Vagina (tissue), 2 donors: Measurements from ENCODE around the gene GMPPB. TPM values are rescaled to one million over a fixed set of nuclear protein-coding genes. Genes with fewer than 3 reads are reported as not detected.

Experiments
- DNase-seq, 2 donors: peaks; one replicate each; pipeline ENCODE4 v3.0.0-alpha.2; 2017; ENCODE audit errors: extremely low spot score in 2 of 2
- H3K27ac ChIP-seq: fragments of 200-600 bp; sonication (generic); one replicate; pipeline ENCODE4 v1.5.1; 2019
- H3K27me3 ChIP-seq: fragments of 200-600 bp; sonication (generic); one replicate; pipeline ENCODE4 v1.5.1; 2019
- H3K36me3 ChIP-seq, 2 donors: fragments of 200-600 bp; sonication (generic); one replicate each; pipeline ENCODE4 v1.5.1; 2017 to 2019
- H3K4me1 ChIP-seq: fragments of 200-600 bp; sonication (generic); one replicate; pipeline ENCODE4 v1.5.1; 2019
- H3K4me3 ChIP-seq, 2 donors: fragments of 200-600 bp; sonication (generic); 1 replicate in 1 of 2; 2 replicates in 1 of 2; pipeline ENCODE4 v1.5.1; 2016 to 2019
- H3K9me3 ChIP-seq: fragments of 200-600 bp; sonication (generic); one replicate; pipeline ENCODE4 v1.5.1; 2019
- POLR2A ChIP-seq, 2 donors: fragments of 450-650 bp; IDR thresholded peaks; one replicate each; pipeline ENCODE4 v1.6.1; 2017; ENCODE audit warnings: antibody characterized with exemption in 2 of 2, mild to moderate bottlenecking in 2 of 2, moderate library complexity in 2 of 2
- POLR2AphosphoS5 ChIP-seq, 2 donors: sonication (generic); formaldehyde crosslinking; IDR thresholded peaks; one replicate each; pipeline ENCODE4 v1.9.0; 2017; ENCODE audit warnings: antibody characterized with exemption in 2 of 2, mild to moderate bottlenecking in 2 of 2, low read depth in 1 of 2; ENCODE audit not compliant: insufficient read depth in 1 of 2
- intact Hi-C: fragments of 100-400 bp; cut with DNase I; formaldehyde crosslinking; loops from one replicate; pipeline ENCODE4 v1.15.1; 2023
- total RNA-seq: library from RNA; depleted of rRNA; stranded (reverse); fragments of >200 nt; gene quantifications from one replicate; pipeline ENCODE4 v1.2.3, GENCODE V29; 2016
- TF ChIP-seq, protein P1 (sequence below), 3 experiments: fragments of 450-650 bp in 2 of 3; fragments of 200-600 bp in 1 of 3; sonication (generic) in 1 of 3; IDR thresholded peaks; one replicate each; pipeline ENCODE4 v1.5.1; 2017 to 2019; ENCODE audit warnings: antibody characterized with exemption in 3 of 3, mild to moderate bottlenecking in 2 of 3, moderate library complexity in 2 of 3

Gene GMPPB
- total RNA-seq, 1 donor from 2014 or later, result 19.9 TPM

DNA sequence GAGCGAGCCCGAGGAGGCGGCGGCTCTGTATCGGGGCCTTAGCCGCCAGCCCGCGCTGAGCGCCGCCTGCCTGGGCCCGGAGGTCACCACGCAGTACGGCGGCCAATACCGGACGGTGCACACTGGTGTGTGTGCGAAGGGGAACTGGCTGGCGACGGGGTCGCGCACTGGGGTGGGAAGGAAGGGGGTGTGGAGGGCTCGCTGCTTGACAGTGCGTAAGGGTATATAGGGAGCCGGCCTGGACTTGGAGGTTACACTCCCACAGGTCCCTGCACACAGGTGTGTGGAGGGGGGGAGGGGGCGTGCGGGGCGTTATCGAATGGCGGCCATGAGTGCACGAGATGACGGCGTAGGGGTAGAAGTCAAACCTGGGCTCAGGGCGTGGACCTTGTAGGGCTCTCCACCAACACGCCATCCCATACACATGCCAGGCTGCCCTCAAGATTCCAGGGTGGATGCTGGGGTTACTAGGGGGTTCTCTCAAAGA lies 49.2 kb downstream of the GMPPB start:
- H3K9me3 ChIP-seq, result no peaks in the 10 kb centered on the region
- DNase-seq, result no peak
- peak overlapping the region; percentile 78 for H3K27ac ChIP-seq
- H3K4me3 ChIP-seq, result peak overlapping the region; percentile 74 to 98
- peaks cover 24% of the 10 kb centered on the region for H3K4me1 ChIP-seq
- intact Hi-C loops, result loop anchor here (5.0 kb wide), 2 partner anchors 132 to 397 kb away; partner anchors contain the start of gene C3orf62
- peaks cover 0 to 30% of the 10 kb centered on the region in 2 donors for H3K36me3 ChIP-seq
- H3K27me3 ChIP-seq, result no peaks in the 10 kb centered on the region
- TF ChIP-seq POLR2AphosphoS5 (IDR thresholded peaks at IDR 0.05; ENCODE audit: insufficient read depth in 1 of 2, low read depth in 1 of 2), result peak in 1 of 2 donors; percentile 4
- no peak for TF ChIP-seq POLR2A (IDR thresholded peaks at IDR 0.05)
- TF ChIP-seq, protein P1, sequence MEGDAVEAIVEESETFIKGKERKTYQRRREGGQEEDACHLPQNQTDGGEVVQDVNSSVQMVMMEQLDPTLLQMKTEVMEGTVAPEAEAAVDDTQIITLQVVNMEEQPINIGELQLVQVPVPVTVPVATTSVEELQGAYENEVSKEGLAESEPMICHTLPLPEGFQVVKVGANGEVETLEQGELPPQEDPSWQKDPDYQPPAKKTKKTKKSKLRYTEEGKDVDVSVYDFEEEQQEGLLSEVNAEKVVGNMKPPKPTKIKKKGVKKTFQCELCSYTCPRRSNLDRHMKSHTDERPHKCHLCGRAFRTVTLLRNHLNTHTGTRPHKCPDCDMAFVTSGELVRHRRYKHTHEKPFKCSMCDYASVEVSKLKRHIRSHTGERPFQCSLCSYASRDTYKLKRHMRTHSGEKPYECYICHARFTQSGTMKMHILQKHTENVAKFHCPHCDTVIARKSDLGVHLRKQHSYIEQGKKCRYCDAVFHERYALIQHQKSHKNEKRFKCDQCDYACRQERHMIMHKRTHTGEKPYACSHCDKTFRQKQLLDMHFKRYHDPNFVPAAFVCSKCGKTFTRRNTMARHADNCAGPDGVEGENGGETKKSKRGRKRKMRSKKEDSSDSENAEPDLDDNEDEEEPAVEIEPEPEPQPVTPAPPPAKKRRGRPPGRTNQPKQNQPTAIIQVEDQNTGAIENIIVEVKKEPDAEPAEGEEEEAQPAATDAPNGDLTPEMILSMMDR (IDR thresholded peaks at IDR 0.05), result no peak

DNA sequence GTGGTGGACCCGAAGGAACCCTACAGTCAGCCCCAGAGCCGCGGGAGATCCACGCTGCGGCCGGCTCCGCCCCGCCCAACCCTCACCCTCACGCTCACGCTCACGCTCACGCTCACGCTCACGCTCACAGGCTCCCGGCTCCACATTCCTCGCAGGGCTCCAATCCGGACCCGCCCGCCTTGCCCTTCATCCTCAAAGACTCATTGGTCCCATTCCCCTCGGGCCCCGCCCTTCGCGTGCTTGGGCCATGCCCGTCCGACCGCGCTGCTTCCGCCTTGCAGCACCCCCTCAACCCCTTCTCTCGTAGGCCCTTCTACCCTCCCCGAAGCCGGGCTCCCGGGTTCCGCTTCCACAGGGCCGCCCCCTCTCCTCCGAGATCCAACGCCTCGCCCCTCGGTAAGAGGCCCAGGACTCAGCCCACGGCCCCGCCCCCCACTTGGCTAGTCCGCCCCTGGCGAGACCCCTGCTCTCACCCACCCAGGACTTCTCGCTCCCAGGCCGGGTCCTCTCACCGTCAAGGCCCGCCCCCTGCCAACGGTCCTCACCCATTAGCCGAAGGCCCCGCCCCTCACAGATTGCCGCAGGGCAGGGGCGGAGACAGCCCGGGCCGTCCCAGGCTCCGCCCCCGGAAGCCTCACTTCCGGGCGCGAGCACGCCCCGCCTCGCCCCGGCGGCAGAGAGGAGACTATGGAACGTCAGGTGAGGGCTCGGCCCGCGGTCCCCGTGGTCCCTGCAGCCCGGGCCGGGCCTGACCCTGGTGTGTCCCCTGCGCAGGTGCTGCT lies 49.8 kb downstream of the GMPPB start, which contains the start of gene APEH:
Gene APEH, plus strand, starts transcription at position 637 of the 782 bp plus-strand sequence. Its CDS starts 51 bp downstream, at position 688.
- Histone ChIP-seq H3K27me3 (no peaks in the 10 kb centered on the region), H3K27ac (peak within 1 kb of the TSS; percentile 78), H3K9me3 (no peaks in the 10 kb centered on the region), H3K4me1 (peaks cover 24% of the 10 kb centered on the region), H3K4me3 (peak within 1 kb of the TSS; percentile 74 to 98), H3K36me3 (peaks cover 0 to 24% of the 10 kb centered on the region in 2 donors)
- TF ChIP-seq POLR2AphosphoS5 (IDR thresholded peaks at IDR 0.05; ENCODE audit: insufficient read depth in 1 of 2, low read depth in 1 of 2), result peak; percentile 60 to 86
- TF ChIP-seq, protein P1 (IDR thresholded peaks at IDR 0.05), result no peak
- peak in 1 of 2 donors; percentile 19 for TF ChIP-seq POLR2A (IDR thresholded peaks at IDR 0.05)
- intact Hi-C loops, result loop anchor here (5.0 kb wide), 2 partner anchors 132 to 397 kb away; partner anchors contain the start of gene C3orf62
- peak in 1 of 2 donors; percentile 95 for DNase-seq

DNA sequence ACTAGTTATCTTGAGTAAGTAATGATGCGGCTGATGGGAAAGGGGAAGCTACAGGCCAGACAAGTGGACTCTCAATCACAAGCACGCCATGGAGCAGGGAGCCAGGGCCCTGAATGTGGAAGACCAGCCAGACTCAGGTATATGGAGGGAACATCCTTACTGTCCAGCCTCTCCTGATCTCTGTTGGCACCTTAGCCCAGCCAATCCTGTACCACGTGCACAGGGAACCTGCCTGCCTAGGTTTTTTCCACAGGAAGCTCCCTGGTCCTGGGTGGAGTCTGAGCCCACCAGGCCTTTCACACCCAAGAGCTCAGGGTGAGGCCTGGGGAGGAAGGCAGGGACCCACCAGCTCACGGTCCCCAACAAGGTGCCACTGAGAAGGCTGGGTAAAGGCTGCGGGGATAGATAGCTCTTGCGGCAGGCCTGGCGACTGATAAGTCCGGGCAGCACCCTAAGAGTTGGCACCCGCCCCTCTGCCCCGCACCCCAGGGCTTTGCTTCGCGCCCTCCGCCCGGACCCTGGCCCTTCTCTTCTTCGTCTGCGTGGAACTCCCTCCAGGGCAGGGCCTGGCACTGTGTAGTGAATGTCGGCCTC lies 50.5 kb downstream of the GMPPB start:
- peak overlapping the region; percentile 78 for H3K27ac ChIP-seq
- TF ChIP-seq, protein P1 (IDR thresholded peaks at IDR 0.05), result no peak
- TF ChIP-seq POLR2A (IDR thresholded peaks at IDR 0.05) (no peak), POLR2AphosphoS5 (IDR thresholded peaks at IDR 0.05; ENCODE audit: insufficient read depth in 1 of 2, low read depth in 1 of 2) (no peak)
- H3K4me1 ChIP-seq, result peaks cover 24% of the 10 kb centered on the region
- no peaks in the 10 kb centered on the region for H3K9me3 ChIP-seq
- peak overlapping the region; percentile 74 to 98 for H3K4me3 ChIP-seq
- H3K36me3 ChIP-seq, result peaks cover 0 to 17% of the 10 kb centered on the region in 2 donors
- no peaks in the 10 kb centered on the region for H3K27me3 ChIP-seq
- DNase-seq, result no peak
- intact Hi-C loops, result loop anchor here (5.0 kb wide), 2 partner anchors 131 to 396 kb away; partner anchors contain the start of gene C3orf62

DNA sequence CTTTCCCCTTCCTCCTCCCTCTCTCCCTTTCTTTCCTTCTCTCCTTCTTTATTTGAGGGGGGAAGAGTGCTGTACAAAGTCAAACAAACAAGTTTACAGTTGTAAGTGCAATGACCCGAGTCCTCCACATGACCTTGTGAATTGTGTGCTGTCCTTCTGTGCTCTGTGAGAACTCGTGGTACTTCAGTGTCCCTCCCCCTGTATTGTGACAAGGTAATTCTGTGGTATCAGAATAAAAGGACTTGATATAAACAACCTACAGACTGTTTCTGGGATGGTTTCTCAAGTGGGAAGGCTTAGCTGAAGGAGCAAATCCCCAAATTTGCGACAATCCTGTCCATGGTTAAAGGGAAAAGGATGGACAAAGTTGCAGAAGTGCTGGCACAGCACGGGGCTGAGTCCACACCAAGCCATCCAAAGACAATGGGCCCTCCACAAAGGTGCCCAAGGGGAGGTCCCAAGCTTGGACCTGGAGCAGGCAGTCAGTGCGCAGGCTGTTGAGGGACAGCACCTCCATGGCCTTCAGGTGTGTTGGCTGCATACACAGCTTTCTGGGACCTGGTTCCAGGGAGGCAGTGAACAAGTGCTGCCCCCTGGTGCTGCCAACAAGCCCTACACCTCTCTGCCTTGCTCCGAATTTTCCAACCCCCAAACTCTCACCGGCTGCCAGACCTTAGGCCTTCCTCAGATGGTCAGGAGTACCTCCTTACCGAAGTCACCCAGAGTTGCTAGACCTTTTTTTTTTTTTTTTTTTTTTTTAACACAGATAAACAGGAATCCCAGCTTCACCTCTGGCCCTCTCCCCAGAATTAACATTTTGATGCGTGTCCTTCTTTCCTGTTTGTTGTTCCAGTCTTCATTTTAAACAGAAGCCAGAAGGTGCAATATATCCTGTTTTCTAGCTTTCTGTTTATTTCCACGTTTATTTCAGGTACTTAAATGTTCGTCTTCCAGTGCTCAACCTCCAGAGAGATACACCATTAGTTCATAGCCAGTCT lies 52.2 kb downstream of the GMPPB start:
- peaks cover 24% of the 10 kb centered on the region for H3K4me1 ChIP-seq
- intact Hi-C loops, result loop anchor here (5.0 kb wide), 2 partner anchors 129 to 394 kb away; partner anchors contain the start of gene C3orf62
- H3K36me3 ChIP-seq, result peaks cover 0 to 11% of the 10 kb centered on the region in 2 donors
- no peaks in the 10 kb centered on the region for H3K27me3 ChIP-seq
- H3K4me3 ChIP-seq, result no peak overlapping the region
- H3K27ac ChIP-seq, result no peak overlapping the region
- DNase-seq, result no peak
- TF ChIP-seq POLR2A (IDR thresholded peaks at IDR 0.05) (no peak), POLR2AphosphoS5 (IDR thresholded peaks at IDR 0.05; ENCODE audit: insufficient read depth in 1 of 2, low read depth in 1 of 2) (no peak)
- TF ChIP-seq, protein P1 (IDR thresholded peaks at IDR 0.05), result peak in 2 of 3 experiments; percentile 70 to 80
- no peaks in the 10 kb centered on the region for H3K9me3 ChIP-seq
